ENCODE data around the gene ZKSCAN7.

DNA sequence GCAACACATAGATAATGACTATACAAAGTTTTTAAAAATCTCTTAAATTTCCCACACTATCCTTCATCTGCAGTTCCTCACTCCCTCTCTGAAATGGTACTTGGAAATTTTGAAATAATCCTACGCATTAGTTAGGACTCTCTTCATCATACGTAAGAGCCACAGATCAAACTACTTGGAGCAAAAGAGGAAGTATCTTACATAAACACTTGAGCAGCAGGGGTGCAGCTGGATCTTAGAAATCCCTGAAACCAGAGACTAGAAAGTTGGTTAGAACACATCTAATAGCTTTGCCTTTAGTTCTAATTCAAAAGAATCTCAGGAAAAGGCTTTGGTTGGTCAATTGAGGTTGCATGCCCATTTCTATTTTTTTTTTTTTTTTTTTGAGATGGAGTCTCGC, 38.8 kb upstream of the ZKSCAN7 start:
- TF ChIP-seq, protein P1, sequence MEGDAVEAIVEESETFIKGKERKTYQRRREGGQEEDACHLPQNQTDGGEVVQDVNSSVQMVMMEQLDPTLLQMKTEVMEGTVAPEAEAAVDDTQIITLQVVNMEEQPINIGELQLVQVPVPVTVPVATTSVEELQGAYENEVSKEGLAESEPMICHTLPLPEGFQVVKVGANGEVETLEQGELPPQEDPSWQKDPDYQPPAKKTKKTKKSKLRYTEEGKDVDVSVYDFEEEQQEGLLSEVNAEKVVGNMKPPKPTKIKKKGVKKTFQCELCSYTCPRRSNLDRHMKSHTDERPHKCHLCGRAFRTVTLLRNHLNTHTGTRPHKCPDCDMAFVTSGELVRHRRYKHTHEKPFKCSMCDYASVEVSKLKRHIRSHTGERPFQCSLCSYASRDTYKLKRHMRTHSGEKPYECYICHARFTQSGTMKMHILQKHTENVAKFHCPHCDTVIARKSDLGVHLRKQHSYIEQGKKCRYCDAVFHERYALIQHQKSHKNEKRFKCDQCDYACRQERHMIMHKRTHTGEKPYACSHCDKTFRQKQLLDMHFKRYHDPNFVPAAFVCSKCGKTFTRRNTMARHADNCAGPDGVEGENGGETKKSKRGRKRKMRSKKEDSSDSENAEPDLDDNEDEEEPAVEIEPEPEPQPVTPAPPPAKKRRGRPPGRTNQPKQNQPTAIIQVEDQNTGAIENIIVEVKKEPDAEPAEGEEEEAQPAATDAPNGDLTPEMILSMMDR (IDR thresholded peaks at IDR 0.05; ENCODE audit: poor library complexity, severe bottlenecking), result no peak
- no peak for TF ChIP-seq EZH2 (IDR thresholded peaks at IDR 0.05; ENCODE audit: borderline replicate concordance, insufficient read depth, low read length, poor library complexity, severe bottlenecking)
- TF ChIP-seq SMC3 (conservative IDR thresholded peaks at IDR 0.05; ENCODE audit: poor library complexity), result no peak
- TF ChIP-seq TAF1 (IDR thresholded peaks at IDR 0.05; ENCODE audit: low read depth), result no peak
- no peak for TF ChIP-seq EP300 (conservative IDR thresholded peaks at IDR 0.05; ENCODE audit: poor library complexity, severe bottlenecking)
- TF ChIP-seq POLR2AphosphoS5 (IDR thresholded peaks at IDR 0.05), result no peak
